ENCODE results near the gene CDPF1. TPM values are rescaled to one million over a fixed set of nuclear protein-coding genes. Genes with fewer than 3 reads are reported as not detected.

Gene CDPF1
- total RNA-seq, 1 experiment from 2014 or later = 8.1 TPM

GRCh38 chr22:46251816-46252380 lies 1.8 kb upstream of the CDPF1 start:
- H4K5ac ChIP-seq (ENCODE audit: insufficient read length, low read depth, low read length) = no peak overlapping the region
- no peak overlapping the region for H2BK120ac ChIP-seq (ENCODE audit: low read depth, low read length, poor library complexity, severe bottlenecking)
- no peak overlapping the region for H3K4ac ChIP-seq (ENCODE audit: low read depth, low read length)
- no peak overlapping the region for H3K23ac ChIP-seq (ENCODE audit: insufficient read length, low read depth, low read length)
- no peak overlapping the region for H3K4me2 ChIP-seq (ENCODE audit: insufficient read depth, insufficient read length, low read length)
- H3K56ac ChIP-seq (ENCODE audit: insufficient read length, low read depth, low read length) = no peak overlapping the region
- Mint-ChIP-seq H3K4me3 (no peak overlapping the region), H3K27ac (no peak overlapping the region), H3K9me3 (peaks cover 0 to 16% of the 10 kb centered on the region in 2 experiments; a peak in 3 of 5 replicates), H3K4me1 (peaks cover 8 to 16% of the 10 kb centered on the region in 2 experiments), H3K27me3 (ENCODE audit: low read depth) (peaks cover 21% of the 10 kb centered on the region), H3K36me3 (ENCODE audit: insufficient read depth in 1 of 3, low read depth in 3 of 3) (peaks cover 1 to 13% (median 9%) of the 10 kb centered on the region in 3 experiments; a peak in 5 of 7 replicates)
- no peak overlapping the region for H3K9ac ChIP-seq (ENCODE audit: extremely low read depth, insufficient read length, low read length)
- no peak for TF ChIP-seq CTCF (conservative IDR thresholded peaks at IDR 0.05)
- WGBS (ENCODE audit: extremely low coverage, insufficient read length, low lambda C conversion rate) = no CpG with 5 or more reads among the region's 9 CpGs
- H2BK15ac ChIP-seq (ENCODE audit: low read depth, low read length) = no peak overlapping the region
- H3K27ac ChIP-seq (ENCODE audit: insufficient read length, low read depth, low read length) = no peak overlapping the region
- no peaks in the 10 kb centered on the region for H3K4me1 ChIP-seq (ENCODE audit: insufficient read depth, low read length)
- H3K79me2 ChIP-seq (ENCODE audit: insufficient read depth, low read length) = no peaks in the 10 kb centered on the region
- no peak overlapping the region for H2BK20ac ChIP-seq (ENCODE audit: low read depth, low read length, poor library complexity, severe bottlenecking)
- no peak overlapping the region for H2AFZ ChIP-seq (ENCODE audit: low read length)
- H2BK12ac ChIP-seq (ENCODE audit: insufficient read length, low read depth, low read length) = no peak overlapping the region
- H4K91ac ChIP-seq (ENCODE audit: insufficient read length, low read depth, low read length) = no peak overlapping the region
- no peak overlapping the region for H2AK5ac ChIP-seq (ENCODE audit: insufficient read length, low read length)
- H3K23me2 ChIP-seq (ENCODE audit: insufficient read length, low read depth, low read length, poor library complexity, severe bottlenecking) = peaks cover 7% of the 10 kb centered on the region
- no peak overlapping the region for H4K8ac ChIP-seq (replicated peaks; ENCODE audit: insufficient read length, low read depth, low read length)
- H2BK5ac ChIP-seq (ENCODE audit: insufficient read length, low read length) = no peak overlapping the region
- DNase-seq = no peak
- H3K14ac ChIP-seq (ENCODE audit: insufficient read depth, low read length) = no peak overlapping the region
- H3T11ph ChIP-seq (ENCODE audit: low read length) = no peak overlapping the region
- no peak overlapping the region for H3K18ac ChIP-seq (ENCODE audit: insufficient read length, low read depth, low read length)
- no peaks in the 10 kb centered on the region for H3K27me3 ChIP-seq (ENCODE audit: insufficient read depth, low read length)
- H3K9me3 ChIP-seq (ENCODE audit: control insufficient read depth, low read depth, low read length) = no peaks in the 10 kb centered on the region
- H3K79me1 ChIP-seq (ENCODE audit: insufficient read depth, low read depth, low read length, poor library complexity, severe bottlenecking) = no peaks in the 10 kb centered on the region
- no peaks in the 10 kb centered on the region for H4K20me1 ChIP-seq (ENCODE audit: control insufficient read depth, insufficient read depth, insufficient read length)
